A673 (cell line): ENCODE results near the gene SPEM1. TPM values are rescaled to one million over a fixed set of nuclear protein-coding genes. Genes with fewer than 3 reads are reported as not detected.

ENCODE experiments used
- BruUV-seq: library from RNA; stranded (reverse); fragments of 400-500 nt; replicated peaks from 2 replicates; lab custom pipeline; 2021; lab: Mats Ljungman, UMichigan
- CTCF ChIA-PET: fragments of 300-600 bp; sonication (Branson Sonifier 250); formaldehyde crosslinking; loops from one replicate; lab custom pipeline; 2022; ENCODE audit warnings: antibody characterized with exemption; lab: Charles Lee
- POLR2A ChIA-PET: fragments of 300-600 bp; sonication (Branson Sonifier 250); formaldehyde crosslinking; loops from one replicate; lab custom pipeline; 2022; ENCODE audit warnings: antibody characterized with exemption; ENCODE audit not compliant: low non-redundant PET; lab: Charles Lee
- DNase-seq: peaks from one replicate; pipeline ENCODE4 v3.0.0-alpha.2; 2015; ENCODE audit warnings: low spot score
- H3K27ac ChIP-seq: fragments of 200-600 bp; sonication (generic); 2 replicates; pipeline ENCODE4 v1.5.1; 2016; ENCODE audit warnings: mixed run types, low read depth, mild to moderate bottlenecking, mixed read lengths, antibody characterized with exemption, low read length; ENCODE audit not compliant: poor library complexity, severe bottlenecking
- H3K27me3 ChIP-seq: fragments of 200-600 bp; sonication (generic); replicated peaks from 2 replicates; pipeline ENCODE4 v1.6.1; 2017; ENCODE audit warnings: mixed run types, low read depth, mild to moderate bottlenecking, mixed read lengths, antibody characterized with exemption, low read length; ENCODE audit not compliant: insufficient read depth, poor library complexity
- H3K36me3 ChIP-seq: fragments of 200-600 bp; sonication (generic); 2 replicates; pipeline ENCODE4 v1.6.1; 2016; ENCODE audit warnings: mixed run types, mild to moderate bottlenecking, mixed read lengths, antibody characterized with exemption, low read length; ENCODE audit not compliant: insufficient read depth, poor library complexity, severe bottlenecking
- H3K4me1 ChIP-seq: fragments of 200-600 bp; sonication (generic); 2 replicates; pipeline ENCODE4 v1.6.1; 2017; ENCODE audit warnings: mixed run types, mild to moderate bottlenecking, mixed read lengths, antibody characterized with exemption, low read length; ENCODE audit not compliant: insufficient read depth, poor library complexity, severe bottlenecking
- H3K4me3 ChIP-seq: fragments of 200-600 bp; sonication (generic); 2 replicates; pipeline ENCODE4 v1.5.1; 2016; ENCODE audit warnings: low read depth, mixed run types, mild to moderate bottlenecking, mixed read lengths, low read length; ENCODE audit not compliant: poor library complexity, severe bottlenecking
- H3K9me3 ChIP-seq: fragments of 200-600 bp; sonication (generic); 2 replicates; pipeline ENCODE4 v1.6.1; 2016; ENCODE audit warnings: mixed run types, low read depth, mild to moderate bottlenecking, mixed read lengths, antibody characterized with exemption, low read length; ENCODE audit not compliant: poor library complexity, severe bottlenecking
- EZH2 ChIP-seq: fragments of 200-600 bp; sonication (generic); IDR thresholded peaks from 2 replicates; pipeline ENCODE4 v1.6.1; 2017; ENCODE audit warnings: borderline replicate concordance, low read depth, mild to moderate bottlenecking, mixed read lengths, antibody characterized with exemption, low read length; ENCODE audit not compliant: poor library complexity, severe bottlenecking
- intact Hi-C: fragments of 100-400 bp; cut with micrococcal nuclease; formaldehyde crosslinking; loops from one replicate; pipeline ENCODE4 v1.10.0; 2022; ENCODE audit not compliant: unreplicated experiment
- total RNA-seq: library from RNA; stranded (reverse); gene quantifications from 2 replicates; pipeline ENCODE4 v1.2.3, GENCODE V29; 2021
- TF ChIP-seq, protein P1 (sequence below): fragments of 300-800, 200-600 bp; sonication (generic); conservative IDR thresholded peaks from 2 replicates; pipeline ENCODE4 v1.5.1; 2017; ENCODE audit warnings: low read depth, mild to moderate bottlenecking, antibody characterized with exemption, low read length, moderate library complexity, mixed read lengths

The SPEM1 gene
- total RNA-seq, 1 experiment from 2014 or later: 0.43 TPM

DNA sequence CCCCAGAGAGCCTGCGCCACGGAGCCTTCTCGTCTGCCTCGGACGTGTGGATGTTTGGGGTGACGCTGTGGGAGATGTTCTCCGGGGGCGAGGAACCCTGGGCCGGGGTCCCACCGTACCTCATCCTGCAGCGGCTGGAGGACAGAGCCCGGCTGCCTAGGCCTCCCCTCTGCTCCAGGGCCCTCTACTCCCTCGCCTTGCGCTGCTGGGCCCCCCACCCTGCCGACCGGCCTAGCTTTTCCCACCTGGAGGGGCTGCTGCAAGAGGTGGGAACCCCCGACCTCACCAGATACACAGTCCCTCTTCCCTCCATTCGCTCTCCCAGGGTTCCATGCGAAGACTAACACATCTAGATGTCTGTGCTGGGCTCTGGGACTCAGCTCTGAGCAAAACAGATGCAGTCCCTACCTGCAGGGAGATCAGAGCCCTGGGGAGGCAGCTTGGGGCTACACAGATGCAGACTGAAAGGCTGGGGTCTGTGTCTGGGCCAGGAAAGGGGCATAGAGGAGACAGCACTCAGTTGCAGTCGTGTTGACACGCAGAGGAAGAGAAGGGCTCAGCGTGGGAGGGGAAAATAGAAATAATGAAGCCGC is 35.5 kb upstream of the SPEM1 start:
- POLR2A ChIA-PET: no interaction called here
- intact Hi-C loops: no loop called here

DNA sequence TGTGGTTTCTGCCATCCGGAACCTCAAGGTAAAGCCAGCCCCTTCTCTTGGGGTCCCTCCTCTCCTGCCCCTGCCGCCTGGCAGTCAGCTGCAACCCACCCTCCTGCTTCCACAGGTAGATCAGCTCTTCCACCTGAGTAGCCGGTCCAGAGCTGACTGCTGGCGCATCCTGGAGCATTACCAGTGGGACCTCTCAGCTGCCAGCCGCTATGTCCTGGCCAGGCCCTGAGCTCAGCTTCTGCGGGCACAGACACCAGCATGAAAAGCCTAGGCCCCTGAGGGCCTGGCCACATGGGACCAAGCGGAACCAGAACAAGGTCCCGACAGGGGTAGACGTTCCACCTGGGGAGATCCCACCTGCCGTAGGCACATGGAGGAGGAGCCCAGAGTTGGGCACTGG is 31.3 kb upstream of the SPEM1 start:
- no peak overlapping the region for H3K27ac ChIP-seq
- ChIA-PET POLR2A (no interaction called here), CTCF (no interaction called here)
- no peak overlapping the region for H3K4me3 ChIP-seq
- BruUV-seq: no TSS peak
- no peak for TF ChIP-seq EZH2
- TF ChIP-seq, protein P1, sequence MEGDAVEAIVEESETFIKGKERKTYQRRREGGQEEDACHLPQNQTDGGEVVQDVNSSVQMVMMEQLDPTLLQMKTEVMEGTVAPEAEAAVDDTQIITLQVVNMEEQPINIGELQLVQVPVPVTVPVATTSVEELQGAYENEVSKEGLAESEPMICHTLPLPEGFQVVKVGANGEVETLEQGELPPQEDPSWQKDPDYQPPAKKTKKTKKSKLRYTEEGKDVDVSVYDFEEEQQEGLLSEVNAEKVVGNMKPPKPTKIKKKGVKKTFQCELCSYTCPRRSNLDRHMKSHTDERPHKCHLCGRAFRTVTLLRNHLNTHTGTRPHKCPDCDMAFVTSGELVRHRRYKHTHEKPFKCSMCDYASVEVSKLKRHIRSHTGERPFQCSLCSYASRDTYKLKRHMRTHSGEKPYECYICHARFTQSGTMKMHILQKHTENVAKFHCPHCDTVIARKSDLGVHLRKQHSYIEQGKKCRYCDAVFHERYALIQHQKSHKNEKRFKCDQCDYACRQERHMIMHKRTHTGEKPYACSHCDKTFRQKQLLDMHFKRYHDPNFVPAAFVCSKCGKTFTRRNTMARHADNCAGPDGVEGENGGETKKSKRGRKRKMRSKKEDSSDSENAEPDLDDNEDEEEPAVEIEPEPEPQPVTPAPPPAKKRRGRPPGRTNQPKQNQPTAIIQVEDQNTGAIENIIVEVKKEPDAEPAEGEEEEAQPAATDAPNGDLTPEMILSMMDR: no peak
- H3K4me1 ChIP-seq: peaks cover 7% of the 10 kb centered on the region
- no peaks in the 10 kb centered on the region for H3K36me3 ChIP-seq
- no peak for DNase-seq
- H3K9me3 ChIP-seq: no peaks in the 10 kb centered on the region
- no peaks in the 10 kb centered on the region for H3K27me3 ChIP-seq
- intact Hi-C loops: no loop called here

More for the DNA sequence above, 35.5 kb upstream of the SPEM1 start:
- Histone ChIP-seq H3K4me3 (peak overlapping the region; percentile 44), H3K36me3 (no peaks in the 10 kb centered on the region), H3K27me3 (no peaks in the 10 kb centered on the region), H3K27ac (no peak overlapping the region), H3K9me3 (no peaks in the 10 kb centered on the region), H3K4me1 (no peaks in the 10 kb centered on the region)
- no peak for TF ChIP-seq EZH2
- TF ChIP-seq, protein P1: no peak
- no peak for DNase-seq
- BruUV-seq: no TSS peak
- CTCF ChIA-PET: no interaction called here

DNA sequence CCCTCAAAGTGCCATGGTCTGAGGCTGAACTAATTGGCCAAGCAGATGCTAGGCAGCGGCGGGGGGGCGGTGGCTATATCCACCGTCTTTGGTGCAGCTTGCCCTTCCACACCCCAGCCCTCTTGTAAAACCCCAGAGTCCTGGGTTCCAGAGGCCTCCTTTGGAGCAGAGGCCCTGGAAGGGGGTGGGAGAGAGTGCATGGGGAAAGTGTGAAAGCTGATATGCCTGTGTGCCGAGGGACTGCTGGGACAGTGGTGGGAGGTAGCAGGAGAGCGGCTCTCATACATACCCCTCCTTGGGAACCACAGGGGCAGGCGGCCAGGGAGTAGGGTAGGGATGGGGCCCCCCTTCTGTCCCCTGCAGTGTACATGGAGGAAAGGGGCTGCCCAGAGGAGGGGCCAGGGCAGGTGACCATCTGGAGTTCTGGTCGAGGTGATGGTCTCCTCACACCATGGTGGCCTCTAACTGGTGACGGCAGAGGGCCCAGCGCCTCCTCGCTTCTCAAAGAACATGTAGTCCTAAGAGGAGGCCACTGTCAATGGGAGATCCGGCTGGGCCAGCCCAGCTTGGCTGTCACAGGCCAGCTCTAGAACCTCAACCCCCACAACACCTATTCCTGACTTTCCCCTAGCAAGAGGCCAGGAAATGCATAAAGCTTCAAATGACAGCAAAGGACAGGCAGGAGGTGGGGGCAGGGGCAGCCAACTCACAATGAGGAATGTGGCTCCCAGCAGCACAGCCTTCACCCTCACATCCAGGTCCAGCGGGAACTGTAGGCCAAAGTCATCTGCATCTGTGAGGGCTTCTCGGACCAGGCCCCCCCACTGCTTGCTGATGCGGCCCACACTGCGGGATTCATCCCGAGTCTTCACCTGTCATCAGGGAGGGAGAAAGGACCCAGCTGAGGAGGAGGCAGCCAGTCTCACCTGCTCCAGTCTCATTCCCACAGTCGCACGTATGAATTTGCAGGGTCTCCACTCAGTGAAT is 29.9 kb upstream of the SPEM1 start:
- no TSS peak for BruUV-seq
- no peak for DNase-seq
- intact Hi-C loops: no loop called here
- ChIA-PET CTCF (no interaction called here), POLR2A (no interaction called here)
- Histone ChIP-seq H3K36me3 (no peaks in the 10 kb centered on the region), H3K27ac (no peak overlapping the region), H3K4me1 (peaks cover 13% of the 10 kb centered on the region), H3K4me3 (no peak overlapping the region), H3K27me3 (no peaks in the 10 kb centered on the region), H3K9me3 (no peaks in the 10 kb centered on the region)
- TF ChIP-seq EZH2: no peak
- TF ChIP-seq, protein P1: no peak
